Ramos (cell line): ENCODE data around the gene SLC23A2.

Experiments
- in situ Hi-C: fragments of 300-500 bp; cut with MboI; formaldehyde crosslinking; loops from one replicate; pipeline ENCODE4 v1.14.3; 2022; ENCODE audit warnings: low sequenced_read_pairs; ENCODE audit not compliant: unreplicated experiment

The SLC23A2 gene

GRCh38 chr20:4913147-4913546, 88.2 kb downstream of the SLC23A2 start:
- in situ Hi-C loops, result no loop called here

- in situ Hi-C loops, result no loop called here
These were observed 88.7 kb downstream of the SLC23A2 start for GRCh38 chr20:4912380-4913142.

GRCh38 chr20:4910951-4911350, 90.4 kb downstream of the SLC23A2 start:
- in situ Hi-C loops, result no loop called here

- in situ Hi-C loops, result no loop called here
These were observed 95.7 kb downstream of the SLC23A2 start for GRCh38 chr20:4905613-4906012.

GRCh38 chr20:4905195-4905594, 96.1 kb downstream of the SLC23A2 start:
- in situ Hi-C loops, result no loop called here

GRCh38 chr20:4904127-4904860, 97.0 kb downstream of the SLC23A2 start:
- in situ Hi-C loops, result no loop called here

GRCh38 chr20:4902788-4903187, 98.5 kb downstream of the SLC23A2 start:
- in situ Hi-C loops, result no loop called here

- in situ Hi-C loops, result no loop called here
These were observed 100.1 kb downstream of the SLC23A2 start for GRCh38 chr20:4901031-4901818.

GRCh38 chr20:4898282-4899244, 102.7 kb downstream of the SLC23A2 start:
- in situ Hi-C loops, result no loop called here

GRCh38 chr20:4897600-4897999, 103.7 kb downstream of the SLC23A2 start:
- in situ Hi-C loops, result no loop called here

- in situ Hi-C loops, result no loop called here
These were observed 104.3 kb downstream of the SLC23A2 start for GRCh38 chr20:4896971-4897497.

- in situ Hi-C loops, result no loop called here
These were observed 105.1 kb downstream of the SLC23A2 start for GRCh38 chr20:4896119-4896702.

- in situ Hi-C loops, result no loop called here
These were observed 106.3 kb downstream of the SLC23A2 start for GRCh38 chr20:4894981-4895381.

GRCh38 chr20:4894409-4894808, 106.9 kb downstream of the SLC23A2 start:
- in situ Hi-C loops, result no loop called here

- in situ Hi-C loops, result no loop called here
These were observed 107.6 kb downstream of the SLC23A2 start for GRCh38 chr20:4893709-4894108.

GRCh38 chr20:4891997-4892396, 109.3 kb downstream of the SLC23A2 start:
- in situ Hi-C loops, result no loop called here

GRCh38 chr20:4891190-4891763, 110.0 kb downstream of the SLC23A2 start:
- in situ Hi-C loops, result no loop called here

- in situ Hi-C loops, result no loop called here
These were observed 111.9 kb downstream of the SLC23A2 start for GRCh38 chr20:4889446-4889845.

GRCh38 chr20:4887586-4887985, 113.7 kb downstream of the SLC23A2 start:
- in situ Hi-C loops, result no loop called here
